OCI-LY3 (cell line): ENCODE measurements around the gene DDA1.

Experiments
- CTCF ChIP-seq: fragments of 200-600, 300-600 bp; sonication (generic); IDR thresholded peaks from 2 replicates; pipeline ENCODE4 v1.5.1; 2014; ENCODE audit warnings: antibody characterized with exemption, low read length, low read depth
- EZH2phosphoT487 ChIP-seq: fragments of 200-600 bp; shearing (Covaris generic); IDR thresholded peaks from 2 replicates; pipeline ENCODE4 v1.6.1; 2018; ENCODE audit warnings: antibody characterized with exemption, mixed run types, low read depth

GRCh38 chr19:17334414-17335409, 25.3 kb downstream of the DDA1 start, which contains the start of gene ANO8:
- TF ChIP-seq CTCF (no peak), EZH2phosphoT487 (no peak)
